ENCODE measurements around the gene SGPL1.

DNA sequence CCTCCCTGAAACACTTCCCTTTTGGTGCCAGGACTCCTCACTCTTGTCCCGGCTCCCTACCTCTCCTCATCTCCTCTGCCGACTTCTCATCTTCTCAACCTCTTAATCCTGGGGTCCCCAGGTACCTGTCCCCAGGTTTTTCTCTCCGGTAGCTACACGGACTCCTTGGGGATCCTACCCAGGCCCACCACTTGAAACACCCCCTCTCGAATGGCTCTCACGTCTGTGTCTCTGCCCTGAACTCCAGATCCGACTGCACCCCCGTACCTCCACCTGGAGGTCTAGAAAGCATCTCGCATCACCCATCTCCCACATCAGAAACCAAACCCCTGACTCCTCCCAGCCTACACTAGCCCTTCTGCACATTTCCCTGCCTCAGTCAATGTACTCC, 35.4 kb upstream of the SGPL1 start:
- TF ChIP-seq, protein P1, sequence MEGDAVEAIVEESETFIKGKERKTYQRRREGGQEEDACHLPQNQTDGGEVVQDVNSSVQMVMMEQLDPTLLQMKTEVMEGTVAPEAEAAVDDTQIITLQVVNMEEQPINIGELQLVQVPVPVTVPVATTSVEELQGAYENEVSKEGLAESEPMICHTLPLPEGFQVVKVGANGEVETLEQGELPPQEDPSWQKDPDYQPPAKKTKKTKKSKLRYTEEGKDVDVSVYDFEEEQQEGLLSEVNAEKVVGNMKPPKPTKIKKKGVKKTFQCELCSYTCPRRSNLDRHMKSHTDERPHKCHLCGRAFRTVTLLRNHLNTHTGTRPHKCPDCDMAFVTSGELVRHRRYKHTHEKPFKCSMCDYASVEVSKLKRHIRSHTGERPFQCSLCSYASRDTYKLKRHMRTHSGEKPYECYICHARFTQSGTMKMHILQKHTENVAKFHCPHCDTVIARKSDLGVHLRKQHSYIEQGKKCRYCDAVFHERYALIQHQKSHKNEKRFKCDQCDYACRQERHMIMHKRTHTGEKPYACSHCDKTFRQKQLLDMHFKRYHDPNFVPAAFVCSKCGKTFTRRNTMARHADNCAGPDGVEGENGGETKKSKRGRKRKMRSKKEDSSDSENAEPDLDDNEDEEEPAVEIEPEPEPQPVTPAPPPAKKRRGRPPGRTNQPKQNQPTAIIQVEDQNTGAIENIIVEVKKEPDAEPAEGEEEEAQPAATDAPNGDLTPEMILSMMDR (IDR thresholded peaks at IDR 0.05) = no peak
- no peak for TF ChIP-seq POLR2A (IDR thresholded peaks at IDR 0.05)

Measured in esophagus squamous epithelium (tissue), 4 donors.